Panc1 (cell line): Measurements from ENCODE around the gene SLC27A5. TPM values are rescaled to one million over a fixed set of nuclear protein-coding genes. Genes with fewer than 3 reads are reported as not detected.

ENCODE experiments used
- microRNA-seq: library from miRNA; unstranded; fragments of <30 nt; microRNA quantifications from one replicate; pipeline ENCODE4 v1.1.0, GENCODE V29; 2020; ENCODE audit not compliant: unreplicated experiment
- total RNA-seq: library from RNA; stranded (reverse); gene quantifications from one replicate; pipeline ENCODE4 v1.2.1, GENCODE V29; 2021; ENCODE audit not compliant: unreplicated experiment

The SLC27A5 gene
- total RNA-seq, 1 experiment from 2014 or later: 10.7 TPM

Small RNA genes within 50 kb of the gene (microRNA-seq; reads per million reads assigned to microRNA genes)
- 2.2 reads per million for gene MIR6807

Other genes starting within 250 kb of the SLC27A5 start
- gene ZNF8, start 233.0 kb downstream of the SLC27A5 start, total RNA-seq: 12.6 TPM
- gene ERVK3-1, start 206.6 kb downstream of the SLC27A5 start, total RNA-seq: 84.0 TPM
- 6.6 TPM for gene ZSCAN22, start 185.0 kb downstream of the SLC27A5 start, total RNA-seq
- gene A1BG, start 158.5 kb downstream of the SLC27A5 start, total RNA-seq: 47.4 TPM
- 1.9 TPM for gene ZNF497, start 149.2 kb downstream of the SLC27A5 start, total RNA-seq
- gene ZNF837, start 131.0 kb downstream of the SLC27A5 start, total RNA-seq: 1.6 TPM
- 1,487 TPM for gene RPS5, start 124.7 kb downstream of the SLC27A5 start, total RNA-seq
- gene RNF225, start 116.3 kb downstream of the SLC27A5 start, total RNA-seq: 1.6 TPM
- 29.0 TPM for gene ZNF584, start 103.3 kb downstream of the SLC27A5 start, total RNA-seq
- gene ZNF132, start 71.8 kb downstream of the SLC27A5 start, total RNA-seq: not detected
- gene ZNF324B, start 60.4 kb downstream of the SLC27A5 start, total RNA-seq: 7.8 TPM
- gene ZNF324, start 44.9 kb downstream of the SLC27A5 start, total RNA-seq: 12.8 TPM
- 20.7 TPM for gene ZNF446, start 35.6 kb downstream of the SLC27A5 start, total RNA-seq
- gene ZBTB45, start 7.8 kb upstream of the SLC27A5 start, total RNA-seq: 24.7 TPM
- gene TRIM28, start 32.1 kb upstream of the SLC27A5 start, total RNA-seq: 767 TPM
- gene CHMP2A, start 43.1 kb upstream of the SLC27A5 start, total RNA-seq: 191 TPM
- 189 TPM for gene UBE2M, start 46.6 kb upstream of the SLC27A5 start, total RNA-seq
- gene MZF1, start 61.3 kb upstream of the SLC27A5 start, total RNA-seq: 25.9 TPM